ENCODE data around the gene DTNB. TPM values are rescaled to one million over a fixed set of nuclear protein-coding genes. Genes with fewer than 3 reads are reported as not detected.

Gene DTNB
- 17.6 and 18.5 TPM in 2 replicates for total RNA-seq

DNA sequence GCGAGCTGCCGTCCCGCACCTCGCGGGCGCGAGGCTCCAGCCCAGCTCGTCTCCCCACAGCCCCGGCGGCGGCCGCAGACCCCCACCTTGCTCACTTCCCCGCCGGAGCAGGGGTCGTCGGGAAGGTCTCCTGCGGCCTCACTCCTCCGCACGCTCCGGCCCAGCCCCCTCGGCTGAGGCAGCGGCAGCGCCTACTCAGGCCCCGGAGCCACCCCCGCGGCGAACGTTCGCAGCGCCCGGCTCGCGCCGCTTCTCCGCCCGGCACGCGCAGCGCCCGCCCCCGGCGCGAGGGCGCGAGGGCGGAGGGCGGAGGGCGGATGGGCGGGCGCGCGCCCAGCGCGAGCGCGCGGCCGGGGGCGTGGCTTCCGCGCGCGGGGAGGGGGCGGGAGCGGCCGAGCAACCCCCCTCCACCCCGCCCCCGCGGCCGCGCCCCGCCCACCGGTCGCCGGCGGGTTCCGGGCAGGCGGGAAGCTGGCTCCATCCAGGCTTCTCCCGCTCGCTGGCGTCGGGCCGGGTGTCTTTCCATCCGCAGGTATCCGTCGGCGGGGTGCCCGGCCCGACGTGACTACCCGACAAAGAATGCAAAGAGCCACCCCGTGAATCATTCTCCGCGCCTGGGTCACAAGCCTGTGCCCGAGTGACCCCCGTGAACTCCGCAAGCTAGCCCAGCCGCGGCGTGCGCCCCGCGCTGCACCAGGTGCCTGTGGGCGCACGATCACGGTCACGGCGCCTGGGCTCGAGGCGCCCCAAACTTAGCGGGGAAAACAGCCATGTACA lies at the start of gene DTNB:
Gene DTNB (minus strand): TSS at position 278 of the 777 bp plus-strand sequence. CDS start 20,917 bp downstream, outside the sequence.

DNA sequence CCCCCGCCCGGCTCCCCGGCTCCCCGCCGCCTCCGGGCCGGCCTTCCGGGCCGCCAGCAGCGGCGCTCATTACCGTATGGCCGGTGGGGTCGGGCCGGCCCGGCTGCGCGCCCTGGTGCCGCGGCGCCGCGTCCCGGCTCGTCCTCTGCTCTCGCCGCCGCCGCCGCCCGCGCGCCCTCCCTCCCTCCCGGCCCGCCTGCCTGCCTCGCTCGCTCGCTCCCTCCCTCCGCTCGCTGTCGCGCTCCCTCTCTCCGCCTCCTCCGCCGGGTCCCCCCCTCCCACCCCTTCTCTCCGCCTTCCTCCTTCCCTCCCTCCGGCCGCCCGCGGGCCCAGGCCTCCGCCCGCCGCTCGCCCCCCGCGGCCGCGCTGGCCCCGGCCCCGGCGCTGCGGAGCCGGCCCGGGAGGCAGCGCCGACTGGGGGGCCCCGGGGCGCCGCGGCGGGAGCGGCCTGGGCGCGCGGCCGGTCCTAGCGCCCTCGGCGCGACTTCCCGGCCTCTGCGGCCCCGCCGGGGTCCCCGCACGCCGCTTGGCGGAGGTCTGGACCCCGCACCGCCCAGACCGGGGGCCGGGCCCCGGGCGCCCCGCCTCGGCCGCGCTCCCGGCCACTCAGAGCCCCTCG lies 331.5 kb downstream of the DTNB start, which contains the start of gene DNMT3A:
Gene DNMT3A (minus strand): TSS at position 173 of the 619 bp plus-strand sequence. CDS start 27,941 bp downstream, outside the sequence.

Other genes with a start within 250 kb of the DTNB start
- gene ASXL2, start 204.9 kb upstream of the DTNB start, total RNA-seq, result 7.5 and 11.8 TPM in 2 replicates

Measured in hair follicular keratinocyte (primary cell).